PC-3 (cell line): Measurements from ENCODE around the gene KIAA1217. TPM values are rescaled to one million over a fixed set of nuclear protein-coding genes. Genes with fewer than 3 reads are reported as not detected.

Experiments
- ATAC-seq: fragments of 200-7000 bp; cut with Tn5 transposase; 2 replicates; pipeline ENCODE4 v1.9.1; 2020; ENCODE audit warnings: mild to moderate bottlenecking, moderate library complexity
- BruUV-seq: library from RNA; stranded (reverse); fragments of 400-500 nt; replicated peaks from 2 replicates; lab custom pipeline; 2021; lab: Mats Ljungman, UMichigan
- CTCF ChIA-PET: fragments of 300-600 bp; sonication (Branson Sonifier 250); formaldehyde crosslinking; loops from one replicate; lab custom pipeline; 2022; ENCODE audit warnings: antibody characterized with exemption; lab: Charles Lee
- POLR2A ChIA-PET: fragments of 300-600 bp; sonication (Branson Sonifier 250); formaldehyde crosslinking; loops from one replicate; lab custom pipeline; 2022; ENCODE audit warnings: antibody characterized with exemption; ENCODE audit not compliant: unreplicated experiment; lab: Charles Lee
- DNase-seq: peaks from one replicate; pipeline ENCODE4 v3.0.0-alpha.2; 2015
- H2AFZ ChIP-seq: fragments of 300-600 bp; sonication (generic); 2 replicates; pipeline ENCODE4 v1.6.0; 2016; ENCODE audit warnings: antibody characterized with exemption, low read length
- H3F3A ChIP-seq: fragments of 300-600 bp; sonication (generic); one replicate; pipeline ENCODE4 v1.6.0; 2017; ENCODE audit warnings: antibody characterized with exemption, low read length, control low read depth, mild to moderate bottlenecking; ENCODE audit not compliant: unreplicated experiment
- H3K27ac ChIP-seq: fragments of 300-600 bp; sonication (generic); 2 replicates; pipeline ENCODE4 v1.5.1; 2016; ENCODE audit warnings: mild to moderate bottlenecking, low read length
- H3K27me3 ChIP-seq: fragments of 300-600 bp; sonication (generic); 2 replicates; pipeline ENCODE4 v1.6.1; 2016; ENCODE audit warnings: low read length, mixed read lengths
- H3K36me3 ChIP-seq: fragments of 300-600 bp; sonication (generic); 2 replicates; pipeline ENCODE4 v1.6.1; 2016; ENCODE audit warnings: low read depth, mixed run types, low read length, mixed read lengths
- H3K4me1 ChIP-seq: fragments of 300-600 bp; sonication (generic); 2 replicates; pipeline ENCODE4 v1.5.1; 2016; ENCODE audit warnings: low read length; ENCODE audit not compliant: insufficient read depth
- H3K4me2 ChIP-seq: fragments of 300-600 bp; sonication (generic); 2 replicates; pipeline ENCODE4 v1.6.0; 2016; ENCODE audit warnings: low read length
- H3K4me3 ChIP-seq: fragments of 300-600 bp; sonication (generic); 2 replicates; pipeline ENCODE4 v1.5.1; 2016; ENCODE audit warnings: mild to moderate bottlenecking, low read length, mixed read lengths
- H3K79me2 ChIP-seq: fragments of 300-600 bp; sonication (generic); 2 replicates; pipeline ENCODE4 v1.6.1; 2017; ENCODE audit warnings: low read length, mixed read lengths
- H3K9ac ChIP-seq: fragments of 300-600 bp; sonication (generic); 2 replicates; pipeline ENCODE4 v1.6.0; 2016; ENCODE audit warnings: mild to moderate bottlenecking, low read length
- H3K9me2 ChIP-seq: fragments of 300-600 bp; sonication (generic); replicated peaks from 2 replicates; pipeline ENCODE4 v1.6.1; 2016; ENCODE audit warnings: mixed run types, low read length, mixed read lengths
- H3K9me3 ChIP-seq: fragments of 300-600 bp; sonication (generic); 2 replicates; pipeline ENCODE4 v1.6.1; 2016; ENCODE audit warnings: low read length, mixed read lengths
- H4K20me1 ChIP-seq: fragments of 300-600 bp; sonication (generic); 2 replicates; pipeline ENCODE4 v1.6.1; 2016; ENCODE audit warnings: low read length, mixed read lengths
- CTCF ChIP-seq: fragments of 300-600 bp; sonication (generic); conservative IDR thresholded peaks from 2 replicates; pipeline ENCODE4 v1.5.1; 2017; ENCODE audit warnings: antibody characterized with exemption, low read depth, mild to moderate bottlenecking, low read length
- EZH2 ChIP-seq: fragments of 300-600 bp; sonication (generic); IDR thresholded peaks from one replicate; pipeline ENCODE4 v1.6.1; 2017; ENCODE audit warnings: antibody characterized with exemption, mild to moderate bottlenecking, low read length; ENCODE audit not compliant: unreplicated experiment
- EZH2phosphoT487 ChIP-seq: fragments of 300-600 bp; sonication (generic); IDR thresholded peaks from 2 replicates; pipeline ENCODE4 v1.6.1; 2018; ENCODE audit warnings: mild to moderate bottlenecking, antibody characterized with exemption, low read length, borderline replicate concordance
- intact Hi-C: fragments of 100-400 bp; cut with micrococcal nuclease; formaldehyde crosslinking; loops from 2 replicates; pipeline ENCODE4 v1.9.0; 2023
- total RNA-seq: library from RNA; depleted of rRNA; stranded (reverse); fragments of >200 nt; gene quantifications from 2 replicates; pipeline ENCODE4 v1.2.3, GENCODE V29; 2014

Gene KIAA1217
- total RNA-seq, 1 experiment from 2014 or later, result 16.0 TPM

GRCh38 chr10:24163485-24163884 lies 45.5 kb upstream of the KIAA1217 start:
- no peaks in the 10 kb centered on the region for H3K4me1 ChIP-seq
- H3K9me3 ChIP-seq, result no peaks in the 10 kb centered on the region
- no peaks in the 10 kb centered on the region for H3K27me3 ChIP-seq
- H3K36me3 ChIP-seq, result no peaks in the 10 kb centered on the region
- H2AFZ ChIP-seq, result no peak overlapping the region
- DNase-seq (no peak), ATAC-seq (no peak)
- no peaks in the 10 kb centered on the region for H3K79me2 ChIP-seq
- H3K27ac ChIP-seq, result no peak overlapping the region
- ChIA-PET CTCF (no interaction called here), POLR2A (no interaction called here)
- H3K9ac ChIP-seq, result no peak overlapping the region
- no peak overlapping the region for H3K4me3 ChIP-seq
- BruUV-seq, result no TSS peak
- no peaks in the 10 kb centered on the region for H3F3A ChIP-seq
- intact Hi-C loops, result no loop called here
- H3K4me2 ChIP-seq, result no peak overlapping the region
- H3K9me2 ChIP-seq, result no peaks in the 10 kb centered on the region
- H4K20me1 ChIP-seq, result no peaks in the 10 kb centered on the region
- TF ChIP-seq EZH2phosphoT487, result no peak
- no peak for TF ChIP-seq CTCF
- TF ChIP-seq EZH2, result no peak

DNA sequence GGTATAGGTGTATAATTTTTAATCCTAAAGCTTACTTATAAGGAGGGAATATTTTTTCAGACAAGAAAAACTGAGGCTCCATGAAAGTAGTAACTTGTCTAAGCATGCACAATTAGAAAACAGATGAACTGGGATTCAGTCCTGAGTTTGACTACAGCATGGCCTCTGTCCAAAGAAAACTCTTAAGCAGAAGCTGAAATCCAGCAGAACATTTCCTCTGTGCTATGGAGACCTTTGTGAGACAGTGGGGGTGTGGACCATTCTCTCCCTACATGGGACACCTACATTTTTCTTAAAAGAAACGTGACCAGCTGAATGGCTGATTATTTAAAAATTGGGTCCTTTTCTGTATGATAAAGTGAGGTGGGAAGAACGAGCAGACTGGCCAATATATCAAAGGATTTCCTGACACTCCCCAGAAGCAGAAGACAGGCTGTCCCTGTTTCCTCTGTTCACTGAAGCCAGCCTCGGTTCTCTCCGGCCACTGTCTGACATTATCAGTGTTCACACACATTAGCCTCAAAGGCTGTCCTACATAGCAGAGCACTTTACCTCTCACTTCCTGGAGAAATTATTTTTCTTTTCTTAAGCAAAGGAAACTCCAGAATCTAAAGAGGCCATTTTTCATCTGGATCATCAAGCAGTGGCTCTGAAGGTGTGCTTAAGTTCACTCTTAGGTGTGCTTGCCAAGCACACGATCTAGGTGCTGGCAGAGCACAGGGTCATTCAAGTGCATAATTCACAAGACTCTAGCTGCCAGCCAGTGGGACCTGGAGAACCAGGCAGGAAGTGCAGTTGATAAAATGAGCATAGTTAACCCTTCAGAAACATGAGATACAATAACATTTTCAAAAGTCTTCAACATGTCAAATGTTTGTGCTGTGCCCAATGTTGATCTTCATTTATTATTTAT lies 40.4 kb upstream of the KIAA1217 start:
- Histone ChIP-seq H3K4me3 (no peak overlapping the region), H3K4me1 (no peaks in the 10 kb centered on the region), H3K36me3 (no peaks in the 10 kb centered on the region), H3K9me2 (no peaks in the 10 kb centered on the region), H3K4me2 (no peak overlapping the region), H3K9ac (no peak overlapping the region), H3K79me2 (no peaks in the 10 kb centered on the region), H3K9me3 (no peaks in the 10 kb centered on the region), H3K27ac (no peak overlapping the region), H2AFZ (no peak overlapping the region), H4K20me1 (no peaks in the 10 kb centered on the region), H3K27me3 (no peaks in the 10 kb centered on the region), H3F3A (no peaks in the 10 kb centered on the region)
- DNase-seq (no peak), ATAC-seq (no peak)
- CTCF ChIA-PET, result no interaction called here
- BruUV-seq, result no TSS peak
- TF ChIP-seq EZH2phosphoT487 (no peak), EZH2 (no peak), CTCF (no peak)
- intact Hi-C loops, result no loop called here
- POLR2A ChIA-PET, result no interaction called here

DNA sequence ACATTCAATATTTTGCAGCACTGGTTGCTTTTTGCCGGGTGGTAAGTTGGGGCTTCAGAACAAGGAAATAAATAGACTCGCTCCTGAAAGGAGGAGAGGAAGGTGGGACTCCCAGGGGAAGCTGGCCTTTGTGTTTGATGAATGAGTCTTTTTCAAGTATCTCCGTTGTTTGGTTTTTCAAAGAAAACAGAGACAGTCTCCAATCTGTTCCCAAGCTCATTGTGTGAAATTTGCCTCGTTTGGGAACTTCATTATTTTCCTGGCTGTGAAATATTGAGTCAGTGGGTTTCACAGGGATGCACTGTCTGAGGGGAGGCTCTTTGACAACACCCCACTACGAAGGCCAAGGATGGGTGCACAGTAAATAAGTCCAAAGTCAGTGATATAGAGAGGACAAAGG lies 38.7 kb upstream of the KIAA1217 start:
- Histone ChIP-seq H3K4me2 (no peak overlapping the region), H4K20me1 (no peaks in the 10 kb centered on the region), H3K4me3 (no peak overlapping the region), H3K79me2 (no peaks in the 10 kb centered on the region), H3K27me3 (no peaks in the 10 kb centered on the region), H3K9me2 (no peaks in the 10 kb centered on the region), H3K36me3 (no peaks in the 10 kb centered on the region), H3K9ac (no peak overlapping the region), H3F3A (no peaks in the 10 kb centered on the region), H3K9me3 (no peaks in the 10 kb centered on the region), H3K4me1 (peaks cover 8% of the 10 kb centered on the region; the same call in 1 of the 2 replicates), H2AFZ (no peak overlapping the region), H3K27ac (no peak overlapping the region)
- no peak for DNase-seq
- BruUV-seq, result no TSS peak
- ATAC-seq, result no peak
- ChIA-PET CTCF (no interaction called here), POLR2A (no interaction called here)
- intact Hi-C loops, result no loop called here
- TF ChIP-seq CTCF (no peak), EZH2 (no peak), EZH2phosphoT487 (no peak)
